Body of pancreas (tissue), 4 donors: ENCODE data around the gene SPIRE1.

Experiments
- POLR2A ChIP-seq, 3 donors: fragments of 450-650 bp; IDR thresholded peaks; one replicate each; pipeline ENCODE4 v1.6.1; 2016; ENCODE audit warnings: antibody characterized with exemption in 3 of 3, mild to moderate bottlenecking in 2 of 3
- TF ChIP-seq, protein P1 (sequence below), 7 experiments: fragments of 450-650 bp in 4 of 7; fragments of 200-600 bp in 3 of 7; sonication (generic) in 3 of 7; IDR thresholded peaks; one replicate each; pipeline ENCODE4 v1.5.1; 2016 to 2019; ENCODE audit warnings: antibody characterized with exemption in 7 of 7

DNA sequence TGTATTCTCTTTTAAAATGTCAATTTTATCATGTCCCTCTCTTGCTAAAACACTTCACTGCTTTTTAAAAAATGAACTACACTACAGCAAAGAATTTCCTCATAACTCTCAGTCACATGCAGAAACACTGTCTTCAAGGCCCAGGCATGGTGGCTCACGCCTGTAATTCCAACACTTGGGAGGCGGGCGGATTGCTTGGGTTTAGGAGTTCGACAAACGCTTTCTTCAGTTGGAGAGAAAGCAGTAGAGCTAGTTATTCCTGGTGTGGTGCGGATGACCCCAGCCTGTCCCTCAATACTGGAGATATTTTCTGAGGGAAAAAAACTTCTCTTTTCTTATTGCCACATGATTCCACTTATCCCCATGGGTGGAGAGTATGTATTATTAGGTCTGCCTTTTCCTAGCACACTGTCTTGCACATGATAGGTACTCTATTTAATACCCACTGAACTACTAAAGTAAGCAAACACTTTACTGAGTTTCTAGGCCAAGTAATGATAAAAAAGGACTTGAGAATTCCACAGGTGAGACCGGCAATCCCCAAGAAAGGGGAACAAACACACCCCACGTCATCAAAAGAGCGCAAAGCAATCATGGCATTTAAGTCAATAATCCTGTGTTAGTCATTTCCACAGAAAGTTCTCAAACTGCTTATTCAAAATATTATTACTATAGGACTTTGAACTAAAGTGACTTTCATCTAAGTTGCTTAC, 77.1 kb downstream of the SPIRE1 start:
- TF ChIP-seq, protein P1, sequence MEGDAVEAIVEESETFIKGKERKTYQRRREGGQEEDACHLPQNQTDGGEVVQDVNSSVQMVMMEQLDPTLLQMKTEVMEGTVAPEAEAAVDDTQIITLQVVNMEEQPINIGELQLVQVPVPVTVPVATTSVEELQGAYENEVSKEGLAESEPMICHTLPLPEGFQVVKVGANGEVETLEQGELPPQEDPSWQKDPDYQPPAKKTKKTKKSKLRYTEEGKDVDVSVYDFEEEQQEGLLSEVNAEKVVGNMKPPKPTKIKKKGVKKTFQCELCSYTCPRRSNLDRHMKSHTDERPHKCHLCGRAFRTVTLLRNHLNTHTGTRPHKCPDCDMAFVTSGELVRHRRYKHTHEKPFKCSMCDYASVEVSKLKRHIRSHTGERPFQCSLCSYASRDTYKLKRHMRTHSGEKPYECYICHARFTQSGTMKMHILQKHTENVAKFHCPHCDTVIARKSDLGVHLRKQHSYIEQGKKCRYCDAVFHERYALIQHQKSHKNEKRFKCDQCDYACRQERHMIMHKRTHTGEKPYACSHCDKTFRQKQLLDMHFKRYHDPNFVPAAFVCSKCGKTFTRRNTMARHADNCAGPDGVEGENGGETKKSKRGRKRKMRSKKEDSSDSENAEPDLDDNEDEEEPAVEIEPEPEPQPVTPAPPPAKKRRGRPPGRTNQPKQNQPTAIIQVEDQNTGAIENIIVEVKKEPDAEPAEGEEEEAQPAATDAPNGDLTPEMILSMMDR (IDR thresholded peaks at IDR 0.05), result no peak
- no peak for TF ChIP-seq POLR2A (IDR thresholded peaks at IDR 0.05)
